ENCODE results near the gene TIMP1.

- TF ChIP-seq EZH2phosphoT487 (IDR thresholded peaks at IDR 0.05; ENCODE audit: borderline replicate concordance, low read depth, low read length) (no peak), CTCF (conservative IDR thresholded peaks at IDR 0.05; ENCODE audit: low read length) (no peak)
These were observed 8.1 kb upstream of the TIMP1 start for GRCh38 chrX:47574076-47574546.
